Choroid plexus epithelial cell (primary cell): ENCODE results near the gene COL18A1.

ENCODE experiments used
- DNase-seq: peaks from one replicate; pipeline ENCODE4 v3.0.0-alpha.2; 2010; ENCODE audit warnings: low read depth
- H3K4me3 ChIP-seq: 2 replicates; pipeline ENCODE4 v1.5.1; 2011; ENCODE audit warnings: low read depth, mild to moderate bottlenecking, control low read depth, low read length, moderate library complexity
- CTCF ChIP-seq: conservative IDR thresholded peaks from 2 replicates; pipeline ENCODE4 v1.5.1; 2011; ENCODE audit warnings: low read depth, mild to moderate bottlenecking, control low read depth, inconsistent platforms, low read length, moderate library complexity

Gene COL18A1

GRCh38 chr21:45482899-45483821 is 78.2 kb downstream of the COL18A1 start:
- no peak for TF ChIP-seq CTCF
- DNase-seq: no peak
- H3K4me3 ChIP-seq: no peak overlapping the region

DNA sequence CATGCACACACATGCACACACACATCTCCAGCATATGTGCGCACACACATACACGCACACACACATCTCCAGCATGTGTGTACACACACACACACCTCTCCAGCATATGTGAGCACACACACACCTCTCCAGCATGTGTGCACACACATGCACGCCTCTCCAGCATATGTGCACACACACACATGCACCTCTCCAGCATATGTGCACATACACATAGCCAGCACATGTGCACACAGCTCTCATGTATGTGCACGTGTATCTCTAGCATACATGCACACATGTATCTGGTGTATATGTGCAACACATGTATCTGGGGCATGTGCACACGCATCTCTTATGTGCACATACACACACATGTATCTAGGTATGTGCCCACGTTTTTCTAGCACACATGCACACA is 79.4 kb downstream of the COL18A1 start:
- no peak overlapping the region for H3K4me3 ChIP-seq
- no peak for TF ChIP-seq CTCF
- DNase-seq: no peak

DNA sequence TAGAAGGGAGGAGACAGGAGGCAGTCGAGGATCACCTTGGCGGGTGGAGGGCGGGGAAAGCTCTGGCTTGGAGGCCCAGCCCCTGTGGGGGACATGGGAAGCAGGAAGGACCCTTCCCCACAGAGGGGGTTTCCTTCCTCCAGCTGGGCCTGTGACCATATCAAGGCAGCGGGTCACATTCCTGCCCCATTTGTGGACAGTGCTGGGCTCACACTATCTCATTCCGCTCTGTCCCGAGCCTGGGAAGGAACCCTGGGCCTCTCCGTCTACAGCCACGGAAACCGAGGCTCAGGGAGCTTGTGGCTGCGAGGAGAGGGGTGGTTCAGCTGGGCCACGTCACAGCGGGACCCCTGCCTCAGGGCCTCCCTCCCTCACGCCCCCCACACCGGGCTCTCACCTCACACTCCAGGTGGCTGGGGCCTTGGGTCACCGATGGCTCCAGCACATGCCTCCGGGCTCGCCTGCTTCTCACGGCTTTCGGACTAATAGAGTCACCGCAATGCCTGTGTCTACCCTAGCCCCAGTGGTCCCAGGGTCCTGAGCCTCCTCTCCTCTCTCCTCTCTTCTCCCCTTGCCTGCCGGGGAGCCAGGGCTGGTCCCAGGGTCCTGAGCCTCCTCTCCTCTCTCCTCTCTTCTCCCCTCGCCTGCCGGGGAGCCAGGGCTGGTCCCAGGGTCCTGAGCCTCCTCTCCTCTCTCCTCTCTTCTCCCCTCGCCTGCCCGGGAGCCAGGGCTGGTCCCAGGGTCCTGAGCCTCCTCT is 80.9 kb downstream of the COL18A1 start:
- H3K4me3 ChIP-seq: no peak overlapping the region
- no peak for DNase-seq
- no peak for TF ChIP-seq CTCF

DNA sequence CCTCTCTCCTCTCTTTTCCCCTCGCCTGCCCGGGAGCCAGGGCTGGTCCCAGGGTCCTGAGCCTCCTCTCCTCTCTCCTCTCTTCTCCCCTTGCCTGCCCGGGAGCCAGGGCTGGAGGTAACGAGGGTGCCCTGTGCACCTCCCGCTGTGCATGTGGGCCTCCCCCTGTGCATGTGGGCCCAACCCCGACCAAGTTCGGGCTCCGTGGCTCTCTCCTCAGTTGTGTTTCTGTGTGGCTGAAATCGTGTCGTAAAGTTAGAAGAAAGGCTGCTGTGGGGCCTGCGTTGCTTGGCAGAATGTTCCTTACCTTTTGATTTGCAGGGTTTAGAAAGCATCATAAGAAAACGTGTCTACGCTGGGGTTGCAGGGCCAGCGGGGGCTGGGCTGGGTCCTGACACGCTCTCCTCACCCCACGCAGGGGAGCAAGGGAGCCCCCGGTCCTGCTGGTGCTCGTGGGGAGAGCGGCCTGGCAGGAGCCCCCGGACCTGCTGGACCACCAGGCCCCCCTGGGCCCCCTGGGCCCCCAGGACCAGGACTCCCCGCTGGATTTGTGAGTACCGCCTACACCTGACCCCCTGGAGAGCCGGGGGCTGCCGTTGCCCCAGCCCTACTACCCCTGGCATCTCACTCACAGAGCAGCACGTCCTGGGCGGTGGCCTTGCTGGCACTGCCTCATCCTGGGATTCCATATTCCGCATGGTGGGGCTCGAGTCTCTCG is 81.6 kb downstream of the COL18A1 start:
- DNase-seq: no peak
- H3K4me3 ChIP-seq: no peak overlapping the region
- no peak for TF ChIP-seq CTCF

GRCh38 chr21:45487161-45487806 is 82.3 kb downstream of the COL18A1 start:
- no peak for DNase-seq
- no peak for TF ChIP-seq CTCF

GRCh38 chr21:45487891-45488600 is 83.1 kb downstream of the COL18A1 start:
- peak; percentile 64 for DNase-seq
- H3K4me3 ChIP-seq: no peak overlapping the region
- TF ChIP-seq CTCF: no peak

More at GRCh38 chr21:45487161-45487806, 82.3 kb downstream of the COL18A1 start:
- H3K4me3 ChIP-seq: no peak overlapping the region
